PC-3 (cell line): ENCODE data around the gene ZNF396.
A peak's percentile ranks its signal among the peaks of the same experiment; 100 is the strongest.

Experiments used
- EZH2phosphoT487 ChIP-seq: fragments of 300-600 bp; sonication (generic); IDR thresholded peaks from 2 replicates; pipeline ENCODE4 v1.6.1; 2018; ENCODE audit warnings: mild to moderate bottlenecking, antibody characterized with exemption, low read length, borderline replicate concordance
- TF ChIP-seq, protein P1 (sequence below): fragments of 300-600 bp; sonication (generic); conservative IDR thresholded peaks from 2 replicates; pipeline ENCODE4 v1.5.1; 2017; ENCODE audit warnings: antibody characterized with exemption, low read depth, mild to moderate bottlenecking, low read length

DNA sequence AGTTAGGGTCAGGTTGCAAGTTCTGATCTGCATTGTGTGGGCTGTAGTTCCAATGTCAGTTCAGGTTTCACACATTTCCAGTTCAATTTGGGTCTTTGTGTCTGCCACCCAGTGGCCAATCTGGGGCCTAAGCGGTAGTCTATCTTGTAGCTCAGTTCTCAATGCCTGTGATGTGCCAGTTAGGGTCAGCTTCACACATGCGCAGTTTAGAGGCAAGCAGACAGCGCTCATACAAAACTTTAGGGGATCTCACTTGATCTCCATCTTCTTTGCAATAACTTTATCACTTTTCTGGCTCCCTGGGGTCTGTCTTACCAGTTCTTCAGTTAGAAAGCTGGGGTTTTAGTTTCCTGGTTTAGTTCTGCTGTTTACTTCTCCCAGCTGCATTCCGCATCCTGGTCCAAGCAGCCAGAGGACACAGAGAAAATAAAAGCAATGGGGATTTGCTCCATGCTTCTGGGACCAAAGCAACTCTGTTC lies 22.0 kb downstream of the ZNF396 start:
- TF ChIP-seq, protein P1, sequence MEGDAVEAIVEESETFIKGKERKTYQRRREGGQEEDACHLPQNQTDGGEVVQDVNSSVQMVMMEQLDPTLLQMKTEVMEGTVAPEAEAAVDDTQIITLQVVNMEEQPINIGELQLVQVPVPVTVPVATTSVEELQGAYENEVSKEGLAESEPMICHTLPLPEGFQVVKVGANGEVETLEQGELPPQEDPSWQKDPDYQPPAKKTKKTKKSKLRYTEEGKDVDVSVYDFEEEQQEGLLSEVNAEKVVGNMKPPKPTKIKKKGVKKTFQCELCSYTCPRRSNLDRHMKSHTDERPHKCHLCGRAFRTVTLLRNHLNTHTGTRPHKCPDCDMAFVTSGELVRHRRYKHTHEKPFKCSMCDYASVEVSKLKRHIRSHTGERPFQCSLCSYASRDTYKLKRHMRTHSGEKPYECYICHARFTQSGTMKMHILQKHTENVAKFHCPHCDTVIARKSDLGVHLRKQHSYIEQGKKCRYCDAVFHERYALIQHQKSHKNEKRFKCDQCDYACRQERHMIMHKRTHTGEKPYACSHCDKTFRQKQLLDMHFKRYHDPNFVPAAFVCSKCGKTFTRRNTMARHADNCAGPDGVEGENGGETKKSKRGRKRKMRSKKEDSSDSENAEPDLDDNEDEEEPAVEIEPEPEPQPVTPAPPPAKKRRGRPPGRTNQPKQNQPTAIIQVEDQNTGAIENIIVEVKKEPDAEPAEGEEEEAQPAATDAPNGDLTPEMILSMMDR: peak; percentile 56
- no peak for TF ChIP-seq EZH2phosphoT487
